Measurements from ENCODE around the gene CACNA2D4.
"Not testable (repeated sequence)": the region's sequence is repeated elsewhere in the genome, so short reads cannot be mapped to it uniquely, and the experiment has no call there.

The CACNA2D4 gene

GRCh38 chr12:1829306-1829900 lies 89.0 kb downstream of the CACNA2D4 start:
- no peak for DNase-seq

GRCh38 chr12:1828856-1829255 lies 89.6 kb downstream of the CACNA2D4 start:
- DNase-seq, result no peak

- no peak for DNase-seq
Measured at GRCh38 chr12:1827826-1828805, 90.3 kb downstream of the CACNA2D4 start.

- DNase-seq, result no peak
Measured at GRCh38 chr12:1826867-1827705, 91.4 kb downstream of the CACNA2D4 start.

GRCh38 chr12:1826401-1826800 lies 92.1 kb downstream of the CACNA2D4 start:
- DNase-seq, result no peak

- no peak for DNase-seq
Measured at GRCh38 chr12:1825382-1826102, 92.9 kb downstream of the CACNA2D4 start.

- no peak for DNase-seq
Measured at GRCh38 chr12:1823237-1823636, 95.2 kb downstream of the CACNA2D4 start.

GRCh38 chr12:1822699-1823098 lies 95.8 kb downstream of the CACNA2D4 start:
- DNase-seq, result no peak

- no peak for DNase-seq
Measured at GRCh38 chr12:1821805-1822204, 96.6 kb downstream of the CACNA2D4 start.

- no peak for DNase-seq
Measured at GRCh38 chr12:1820896-1821291, 97.6 kb downstream of the CACNA2D4 start.

GRCh38 chr12:1820191-1820895 lies 98.1 kb downstream of the CACNA2D4 start, which contains the start of gene LRTM2:
Gene LRTM2 (plus strand): TSS chr12:1820565. CDS start chr12:1828149, 7,584 bp downstream.
- no peak for DNase-seq

- DNase-seq, result no peak
Measured at GRCh38 chr12:1819571-1819970, 98.9 kb downstream of the CACNA2D4 start.

- no peak for DNase-seq
Measured at GRCh38 chr12:1819050-1819449, 99.4 kb downstream of the CACNA2D4 start.

GRCh38 chr12:1817928-1818327 lies 100.5 kb downstream of the CACNA2D4 start:
- DNase-seq, result not testable (repeated sequence)

GRCh38 chr12:1816730-1817348 lies 101.6 kb downstream of the CACNA2D4 start:
- no peak for DNase-seq

GRCh38 chr12:1815814-1816729 lies 102.4 kb downstream of the CACNA2D4 start:
- DNase-seq, result no peak

GRCh38 chr12:1815108-1815507 lies 103.3 kb downstream of the CACNA2D4 start:
- DNase-seq, result no peak

- DNase-seq, result no peak
Measured at GRCh38 chr12:1814266-1814665, 104.2 kb downstream of the CACNA2D4 start.

GRCh38 chr12:1812650-1813302 lies 105.7 kb downstream of the CACNA2D4 start:
- no peak for DNase-seq

- DNase-seq, result no peak
Measured at GRCh38 chr12:1811948-1812291, 106.5 kb downstream of the CACNA2D4 start.

All from NCI-H2227 treated with DMSO at 0.1 percent for 48 hours (cell line).